ENCODE data around the gene CNPY2.
"Not testable (repeated sequence)": the region's sequence is repeated elsewhere in the genome, so short reads cannot be mapped to it uniquely, and the experiment has no call there.

CNPY2 gene

DNA sequence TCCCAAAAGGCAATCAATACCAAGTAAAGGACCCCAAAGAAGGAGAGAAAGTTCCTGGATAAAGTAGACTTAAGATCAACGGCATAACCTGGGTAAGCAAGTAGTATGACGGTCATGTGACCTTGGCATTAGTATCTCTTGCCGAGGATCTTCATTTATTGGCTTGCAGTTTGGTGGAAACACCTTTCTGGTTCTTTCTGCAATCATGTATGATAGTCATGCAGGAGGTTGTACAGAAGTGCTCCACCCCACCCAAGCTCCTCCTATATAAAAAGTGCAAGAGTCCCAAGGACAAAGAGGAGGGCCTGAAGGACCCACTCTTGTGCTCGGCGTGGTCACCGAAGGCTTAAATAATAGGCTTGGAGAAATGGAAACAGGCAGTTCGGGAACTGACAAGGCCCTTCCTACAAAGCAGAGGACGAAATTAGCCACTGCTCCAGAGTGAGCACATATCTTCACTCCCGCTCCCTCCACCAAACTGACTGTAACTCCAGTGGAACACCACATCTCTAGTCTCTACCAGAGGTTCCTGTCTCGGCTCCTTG, 16.4 kb downstream of the CNPY2 start:
- in situ Hi-C loops (cut with MboI; ENCODE audit: low sequenced_read_pairs): no loop called here

DNA sequence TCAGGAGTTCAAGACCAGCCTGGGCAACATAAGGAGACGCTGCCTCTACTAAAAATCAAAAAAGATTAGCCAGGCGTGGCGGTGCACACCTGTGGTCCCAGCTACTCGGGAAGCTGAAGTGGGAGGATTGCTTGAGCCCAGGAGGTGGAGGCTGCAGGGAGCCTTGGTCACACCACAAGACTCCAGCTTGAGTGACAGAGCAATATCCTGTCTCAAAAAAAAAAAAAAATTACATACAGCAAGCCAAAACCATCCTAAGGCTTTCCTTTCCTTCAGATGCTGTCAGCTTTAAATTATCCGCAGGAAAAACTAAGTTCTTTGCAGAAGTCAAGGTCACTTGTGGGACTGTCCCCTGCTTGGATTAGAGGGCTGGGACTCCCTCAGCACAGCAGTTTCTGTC, 17.0 kb downstream of the CNPY2 start:
- in situ Hi-C loops (cut with MboI; ENCODE audit: low sequenced_read_pairs): no loop called here

DNA sequence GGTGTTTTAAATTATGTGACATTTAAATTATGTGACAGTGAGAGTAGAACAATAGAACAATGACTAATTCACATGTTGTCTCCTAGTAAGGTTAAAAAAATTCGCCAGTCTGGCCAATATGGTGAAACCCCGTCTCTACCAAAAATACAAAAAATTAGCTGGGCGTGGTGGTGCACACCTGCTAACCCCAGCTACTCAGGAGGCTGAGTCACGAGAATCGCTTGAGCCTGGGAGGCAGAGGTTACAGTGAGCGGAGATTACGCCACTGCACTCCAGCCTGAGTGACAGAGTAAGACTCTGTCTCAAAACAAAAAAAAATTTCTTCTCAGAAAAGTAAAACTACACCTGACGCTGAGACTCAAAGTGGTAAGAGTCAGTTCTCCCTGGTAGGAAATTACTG, 18.4 kb downstream of the CNPY2 start:
- in situ Hi-C loops (cut with MboI; ENCODE audit: low sequenced_read_pairs): no loop called here

DNA sequence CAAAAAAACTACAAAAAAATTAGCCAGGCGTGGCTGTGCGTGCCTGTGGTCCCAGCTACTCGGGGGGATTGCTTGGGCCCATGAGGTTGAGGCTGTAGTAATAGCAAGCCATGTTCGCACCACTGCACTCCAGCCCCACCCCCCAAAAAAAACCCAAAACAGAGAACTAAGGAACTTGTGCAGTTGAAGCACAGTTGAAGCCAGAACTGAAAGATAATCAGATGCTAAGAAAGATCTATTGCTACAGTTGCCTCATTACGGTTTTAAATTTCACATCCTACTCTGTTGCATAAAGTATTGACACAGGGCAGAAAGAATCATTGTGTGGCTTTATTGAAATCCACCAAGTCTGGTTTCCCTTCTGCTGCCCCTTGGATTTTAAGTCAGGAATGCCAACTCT, 19.5 kb downstream of the CNPY2 start:
- in situ Hi-C loops (cut with MboI; ENCODE audit: low sequenced_read_pairs): no loop called here

DNA sequence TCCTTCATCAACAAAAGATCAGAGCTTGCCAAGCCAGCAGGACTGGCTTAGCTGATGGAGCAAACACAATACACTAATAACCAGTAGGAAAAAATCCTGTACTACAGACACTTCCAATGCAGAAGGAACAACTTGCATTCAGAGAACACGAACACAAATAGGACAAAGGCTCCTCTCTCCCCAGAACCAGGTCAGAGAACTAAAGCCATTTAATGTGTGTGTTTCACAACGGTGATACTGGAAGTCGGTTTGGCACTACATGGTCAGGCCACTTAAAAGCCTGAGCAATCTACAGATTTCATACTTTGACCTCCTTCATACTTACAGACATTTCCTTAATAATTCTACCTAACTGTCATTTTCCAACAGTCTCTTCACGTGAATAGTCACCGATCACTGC, 22.0 kb downstream of the CNPY2 start:
- in situ Hi-C loops (cut with MboI; ENCODE audit: low sequenced_read_pairs): no loop called here

DNA sequence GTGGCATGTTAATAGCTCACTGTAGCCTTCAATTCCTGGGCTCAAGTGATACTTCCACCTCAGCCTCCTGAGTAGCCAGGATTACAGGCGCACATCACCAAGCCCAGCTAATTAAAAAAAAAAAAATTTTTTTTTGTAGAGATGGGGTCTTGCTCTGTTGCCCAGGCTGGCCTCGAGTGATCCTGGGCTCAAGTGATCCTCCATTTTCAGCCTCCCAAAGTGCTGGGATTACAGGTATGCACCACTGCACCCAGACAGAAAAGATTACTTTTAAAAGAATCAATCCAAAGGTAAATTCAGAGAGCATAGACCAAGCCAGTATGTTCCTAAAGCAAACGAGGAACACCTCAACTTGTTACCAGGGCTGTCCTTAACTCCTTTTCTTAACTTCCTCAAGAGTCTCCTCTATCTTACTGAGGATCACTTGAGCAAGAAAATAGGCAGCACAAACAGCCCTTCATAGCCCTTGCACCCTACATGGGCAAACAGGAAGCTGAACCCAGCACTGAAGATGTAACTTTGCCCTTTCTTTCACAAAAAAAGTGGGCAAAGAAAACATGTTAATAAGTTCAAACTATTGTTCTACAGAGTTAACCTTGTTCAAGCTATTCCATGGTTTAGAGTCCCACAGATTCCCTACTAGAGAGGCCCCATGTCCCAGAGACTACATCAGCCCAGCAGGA, 26.9 kb downstream of the CNPY2 start:
- in situ Hi-C loops (cut with MboI; ENCODE audit: low sequenced_read_pairs): no loop called here

DNA sequence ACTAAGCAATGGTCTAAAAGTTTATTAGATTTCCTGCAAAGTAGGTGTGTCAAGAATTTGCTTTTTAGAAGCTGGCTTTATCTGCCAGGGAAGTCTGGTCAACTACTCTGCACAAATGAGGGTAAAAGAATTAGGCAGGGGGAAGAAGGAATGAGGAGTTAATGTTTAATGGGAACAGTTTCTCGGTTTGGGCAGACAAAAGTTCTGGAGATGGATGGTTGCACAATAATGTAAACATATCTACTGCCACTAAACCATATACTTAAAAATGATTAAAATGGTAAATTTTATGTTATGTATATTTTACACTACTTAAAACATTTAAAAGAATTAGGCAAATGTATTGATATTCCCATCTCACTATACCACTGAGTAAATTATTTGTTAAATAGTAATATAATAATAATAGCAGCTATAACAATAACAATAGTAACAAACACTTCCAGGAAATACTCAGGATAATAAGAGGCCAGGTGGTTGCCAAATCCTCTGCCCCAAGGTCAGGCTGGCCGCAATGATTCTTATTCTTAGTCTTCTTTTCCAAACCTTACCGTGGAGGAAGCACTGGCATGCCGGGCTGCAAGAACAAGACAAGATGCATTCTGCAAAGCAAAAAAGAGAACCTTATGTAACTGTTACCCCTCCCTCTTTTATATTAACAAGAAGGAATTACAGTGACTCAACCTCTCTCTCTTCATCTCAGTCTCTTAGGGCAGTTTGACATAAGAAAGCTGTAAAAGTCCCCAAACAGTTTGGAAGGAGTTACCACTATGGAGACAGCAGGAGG, 29.6 kb downstream of the CNPY2 start:
- in situ Hi-C loops (cut with MboI; ENCODE audit: low sequenced_read_pairs): no loop called here

DNA sequence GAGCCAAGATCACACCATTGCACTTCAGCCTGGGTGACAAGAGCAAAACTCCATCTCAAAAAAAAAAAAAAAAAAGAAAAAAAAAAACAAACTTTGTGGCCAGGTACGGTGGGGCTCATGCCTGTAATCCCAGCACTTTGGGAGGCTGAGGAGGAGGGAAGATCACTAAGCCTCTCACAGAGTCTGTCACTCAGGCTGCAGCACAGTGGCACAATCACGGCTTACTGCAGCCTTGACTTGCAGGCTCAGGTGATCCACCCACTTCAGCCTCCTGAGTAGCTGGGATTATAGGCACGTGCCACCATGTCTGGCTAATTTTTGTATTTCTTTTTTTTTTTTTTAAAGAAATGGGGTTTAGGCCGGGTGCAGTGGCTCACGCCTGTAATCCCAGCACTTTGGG, 31.5 kb downstream of the CNPY2 start:
- in situ Hi-C loops (cut with MboI; ENCODE audit: low sequenced_read_pairs): not testable (repeated sequence)

DNA sequence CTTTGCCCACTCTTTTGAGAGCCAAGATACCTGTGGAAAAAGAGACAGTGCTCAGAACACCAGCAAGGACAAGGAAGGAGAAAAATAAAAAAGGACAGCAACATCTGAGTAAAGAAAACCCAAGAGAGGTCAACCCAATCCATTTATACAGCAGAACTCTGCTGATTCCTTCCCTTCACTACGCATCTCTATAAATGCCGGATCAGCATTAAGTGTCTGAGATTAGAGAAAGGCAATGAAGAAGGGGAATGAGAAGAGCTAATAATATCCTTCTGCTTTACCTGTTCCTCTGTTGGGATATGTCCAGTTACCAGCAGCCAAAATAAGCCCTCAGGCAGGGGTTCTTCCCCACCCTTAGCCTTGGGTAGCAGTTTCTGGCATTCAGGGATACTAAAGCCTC, 33.2 kb downstream of the CNPY2 start:
- in situ Hi-C loops (cut with MboI; ENCODE audit: low sequenced_read_pairs): no loop called here

DNA sequence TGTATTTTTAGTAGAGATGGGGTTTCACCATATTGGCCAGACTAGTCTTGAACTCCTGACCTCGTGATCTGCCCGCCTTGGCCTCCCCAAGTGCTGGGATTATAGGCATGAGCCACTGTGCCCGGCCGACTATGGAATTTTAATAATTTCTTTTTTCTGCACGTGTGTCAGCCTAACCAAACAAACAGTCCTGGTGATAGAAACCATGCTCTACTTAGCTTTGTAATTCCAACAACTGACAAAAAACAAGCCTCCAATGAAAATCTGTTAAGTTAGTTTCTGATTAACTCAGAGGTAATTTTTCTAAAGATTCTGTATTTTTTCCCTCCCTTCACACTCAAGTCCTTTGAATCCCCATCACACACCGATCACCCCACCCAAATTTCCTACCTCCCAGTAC, 33.8 kb downstream of the CNPY2 start:
- in situ Hi-C loops (cut with MboI; ENCODE audit: low sequenced_read_pairs): no loop called here

DNA sequence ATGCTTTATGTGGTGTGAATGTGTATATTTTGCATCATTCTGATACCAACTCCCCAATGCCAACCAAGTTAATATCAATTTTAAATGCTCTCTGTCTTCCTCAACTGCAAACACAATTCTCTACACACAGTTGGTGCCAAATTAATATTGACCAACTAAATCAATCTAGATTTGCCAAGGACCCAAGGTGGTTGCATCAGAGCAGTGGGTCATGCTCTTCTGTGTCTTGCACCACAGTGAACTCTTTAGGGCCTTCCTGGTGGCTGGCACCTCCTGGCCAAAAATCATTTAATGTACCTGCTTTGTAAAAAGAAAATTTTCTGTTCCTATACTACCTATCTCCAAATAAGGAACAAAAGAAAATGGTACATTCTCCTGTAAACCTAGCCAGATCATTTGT, 34.9 kb downstream of the CNPY2 start:
- in situ Hi-C loops (cut with MboI; ENCODE audit: low sequenced_read_pairs): no loop called here

DNA sequence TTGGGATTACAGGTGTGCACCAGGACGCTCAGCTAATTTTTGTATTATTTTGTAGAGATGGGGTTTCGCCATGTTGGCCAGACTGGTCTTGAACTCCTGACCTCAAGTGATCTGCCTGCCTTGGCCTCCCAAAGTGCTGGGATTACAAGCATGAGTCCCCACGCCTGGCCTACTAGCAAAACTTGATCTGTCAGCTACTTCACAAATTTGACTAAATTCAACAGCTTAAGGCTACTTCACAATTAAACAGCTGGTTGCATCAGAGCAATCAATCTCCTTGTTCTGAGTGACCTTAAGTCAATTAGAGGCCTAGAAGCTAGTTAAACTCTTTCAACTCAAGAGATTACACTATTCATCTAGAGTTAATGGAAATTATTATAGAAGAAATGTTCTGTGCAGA, 36.9 kb downstream of the CNPY2 start:
- in situ Hi-C loops (cut with MboI; ENCODE audit: low sequenced_read_pairs): no loop called here

DNA sequence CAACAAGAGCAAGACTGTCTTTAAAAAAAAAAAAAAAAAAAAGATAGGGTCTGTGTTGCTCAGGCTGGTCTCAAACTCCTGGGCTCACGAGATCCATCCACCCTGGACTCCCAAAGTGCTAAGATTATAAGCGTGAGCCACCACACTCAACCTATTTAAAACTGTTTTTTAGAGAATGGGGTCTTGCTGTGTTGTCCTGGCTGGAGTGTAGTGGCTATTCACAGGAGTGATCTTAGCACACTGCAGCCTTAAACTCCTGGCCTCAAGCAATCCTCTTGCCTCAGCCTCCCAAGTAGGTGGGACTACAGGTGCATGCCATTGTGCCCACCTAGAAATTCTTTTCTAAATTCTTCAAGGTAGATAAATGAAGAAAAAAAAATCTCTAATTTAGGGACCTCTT, 41.5 kb downstream of the CNPY2 start:
- in situ Hi-C loops (cut with MboI; ENCODE audit: low sequenced_read_pairs): no loop called here

DNA sequence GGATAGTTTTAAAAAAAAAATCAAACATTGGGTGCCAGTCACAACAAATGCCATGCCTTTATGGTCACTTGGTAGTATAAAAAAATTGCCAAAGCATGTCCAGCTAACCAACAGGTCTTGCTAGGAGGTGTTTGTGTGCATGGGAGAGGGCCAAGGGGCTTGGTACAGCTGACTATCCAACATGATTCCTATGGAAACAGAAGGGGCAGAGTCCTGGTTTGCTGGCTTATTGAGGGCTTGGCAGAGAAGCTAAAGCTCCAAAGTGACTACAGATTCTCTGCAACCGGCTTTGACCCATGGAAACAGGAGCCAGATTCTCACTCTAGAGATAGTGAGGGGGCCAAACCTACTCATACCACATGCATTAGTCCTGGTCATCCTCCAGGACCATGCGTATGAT, 43.3 kb downstream of the CNPY2 start:
- in situ Hi-C loops (cut with MboI; ENCODE audit: low sequenced_read_pairs): not testable (repeated sequence)

DNA sequence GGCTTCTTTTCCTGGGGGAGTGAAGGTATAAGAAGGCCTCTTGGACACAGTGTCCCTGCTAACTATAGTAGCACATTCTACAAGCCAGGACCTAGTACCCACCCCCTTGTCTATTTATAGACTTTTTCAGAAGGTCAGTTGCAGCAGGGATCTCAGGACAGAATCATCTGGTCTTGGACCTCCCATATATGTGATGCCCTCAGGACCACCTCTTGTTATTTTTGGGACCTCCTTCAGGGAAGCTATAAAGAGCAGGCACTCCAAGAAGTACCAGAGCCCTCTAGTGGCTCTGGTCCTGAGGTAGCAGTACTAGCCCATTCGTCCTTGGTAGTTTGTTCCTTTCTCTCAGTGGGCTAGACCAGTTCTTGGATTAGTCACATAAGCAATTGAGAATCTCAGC, 44.8 kb downstream of the CNPY2 start:
- in situ Hi-C loops (cut with MboI; ENCODE audit: low sequenced_read_pairs): no loop called here

DNA sequence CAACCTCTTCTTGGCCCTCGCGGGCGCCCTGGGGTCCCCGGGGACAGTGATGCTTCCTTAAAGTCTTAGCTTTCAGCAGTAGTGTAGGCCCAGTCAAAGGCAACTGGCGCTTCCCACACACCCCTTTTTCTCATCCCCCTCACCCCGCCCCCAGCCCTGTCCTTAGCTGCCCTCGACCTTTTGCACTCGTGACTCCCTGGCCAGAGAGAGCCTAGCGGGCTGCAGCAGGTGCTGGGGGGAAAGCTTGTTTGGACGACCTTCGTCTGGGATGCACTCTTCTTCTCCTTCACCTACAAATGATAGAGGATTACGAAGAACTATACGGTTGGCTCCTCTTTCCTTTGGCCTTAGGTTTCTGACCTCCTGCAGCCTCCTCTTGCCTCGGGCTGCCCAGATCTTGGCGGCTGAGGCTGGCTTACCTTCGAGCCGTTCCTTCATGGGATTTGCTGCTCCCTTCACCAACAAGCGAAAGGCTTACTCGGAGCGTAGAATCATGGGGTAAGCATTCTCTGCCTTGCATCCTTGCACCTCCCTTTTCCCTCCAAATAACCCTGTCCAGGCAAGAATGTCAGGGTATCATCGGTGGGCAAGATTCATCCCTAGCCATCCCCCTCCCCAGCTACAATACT, 48.2 kb downstream of the CNPY2 start:
- in situ Hi-C loops (cut with MboI; ENCODE audit: low sequenced_read_pairs): no loop called here

DNA sequence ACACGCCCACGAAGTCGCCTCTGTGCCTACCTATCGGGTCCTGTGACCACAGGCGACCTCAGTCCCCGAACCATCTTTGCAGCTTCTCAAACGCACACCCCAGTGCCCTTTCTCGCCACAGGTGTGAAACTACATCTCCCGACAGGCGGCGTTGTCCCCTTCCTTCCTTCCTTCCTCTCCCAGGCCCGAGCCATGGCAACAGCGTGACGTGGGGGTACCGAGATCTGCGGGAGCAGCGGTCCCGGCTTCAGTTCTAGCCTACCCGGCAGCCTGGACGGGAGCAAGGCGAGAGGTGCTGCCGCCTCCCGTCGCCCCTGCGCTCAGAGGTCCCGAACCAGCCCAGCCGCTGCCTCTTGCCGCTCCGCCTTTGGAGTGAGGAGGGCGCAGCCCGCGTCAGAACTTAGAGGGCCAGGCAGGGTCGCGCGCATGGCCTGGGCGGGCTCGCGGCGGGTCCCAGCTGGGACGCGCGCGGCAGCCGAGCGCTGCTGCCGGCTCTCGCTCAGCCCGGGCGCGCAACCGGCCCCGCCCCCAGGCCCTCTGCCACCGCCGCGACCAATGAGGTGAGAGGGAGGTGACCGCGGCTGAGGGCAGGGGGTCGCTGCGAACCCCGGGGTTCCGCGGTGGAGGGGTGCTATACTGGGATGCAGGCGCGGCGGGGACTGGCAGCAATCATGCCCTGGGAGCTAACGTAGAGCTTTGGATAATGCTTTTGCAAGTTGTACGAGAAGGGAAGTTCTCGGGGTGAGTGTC, 48.9 kb downstream of the CNPY2 start, which contains the start of gene COQ10A:
COQ10A (plus strand) TSS at position 250 of the 750 bp plus-strand sequence; CDS start at position 427, 177 bp downstream.
- in situ Hi-C loops (cut with MboI; ENCODE audit: low sequenced_read_pairs): no loop called here

DNA sequence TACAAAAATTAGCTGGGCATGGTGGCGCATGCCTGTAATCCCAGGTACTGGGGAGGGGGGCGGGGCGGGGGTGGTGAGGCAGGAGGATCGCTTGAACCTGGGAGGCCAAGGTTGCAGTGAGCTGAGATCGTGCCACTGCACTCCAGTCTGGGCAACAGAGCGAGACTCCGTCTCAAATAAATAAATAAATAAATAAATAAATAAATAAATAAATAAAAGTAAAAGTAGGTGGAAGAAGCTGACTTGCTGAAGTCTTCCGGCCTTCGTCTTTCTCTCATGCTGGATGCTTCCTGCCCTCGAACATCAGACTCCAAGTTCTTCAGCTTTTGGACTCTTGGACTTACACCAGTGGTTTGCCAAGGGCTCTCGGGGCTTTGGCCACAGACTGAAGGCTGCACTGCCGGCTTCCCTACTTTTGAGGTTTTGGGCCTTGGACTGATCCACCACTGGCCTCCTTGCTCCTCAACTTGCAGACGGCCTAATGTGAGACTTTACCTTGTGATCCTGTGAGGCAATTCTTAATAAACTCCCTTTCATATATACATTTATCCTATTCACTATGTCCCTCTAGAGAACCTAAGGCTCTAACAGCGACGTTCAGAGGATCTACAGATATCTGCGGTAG, 49.6 kb downstream of the CNPY2 start:
- in situ Hi-C loops (cut with MboI; ENCODE audit: low sequenced_read_pairs): not testable (repeated sequence)

DNA sequence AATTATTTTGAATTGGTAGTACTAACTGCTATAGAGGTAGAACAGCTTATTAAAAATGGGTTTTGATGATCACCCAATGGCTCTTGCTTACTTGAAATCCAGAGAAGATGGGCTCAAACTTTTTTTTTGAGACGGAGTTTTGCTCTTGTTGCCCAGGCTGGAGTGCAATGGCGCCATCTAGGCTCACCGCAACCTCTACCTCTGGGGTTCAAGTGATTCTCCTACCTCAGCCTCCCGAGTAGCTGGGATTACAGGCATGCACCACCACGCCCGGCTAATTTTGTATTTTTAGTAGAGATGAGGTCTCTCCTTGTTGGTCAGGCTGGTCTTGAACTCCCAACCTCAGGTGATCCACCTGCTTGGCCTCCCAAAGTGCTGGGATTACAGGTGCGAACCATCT, 52.8 kb downstream of the CNPY2 start:
- in situ Hi-C loops (cut with MboI; ENCODE audit: low sequenced_read_pairs): not testable (repeated sequence)

DNA sequence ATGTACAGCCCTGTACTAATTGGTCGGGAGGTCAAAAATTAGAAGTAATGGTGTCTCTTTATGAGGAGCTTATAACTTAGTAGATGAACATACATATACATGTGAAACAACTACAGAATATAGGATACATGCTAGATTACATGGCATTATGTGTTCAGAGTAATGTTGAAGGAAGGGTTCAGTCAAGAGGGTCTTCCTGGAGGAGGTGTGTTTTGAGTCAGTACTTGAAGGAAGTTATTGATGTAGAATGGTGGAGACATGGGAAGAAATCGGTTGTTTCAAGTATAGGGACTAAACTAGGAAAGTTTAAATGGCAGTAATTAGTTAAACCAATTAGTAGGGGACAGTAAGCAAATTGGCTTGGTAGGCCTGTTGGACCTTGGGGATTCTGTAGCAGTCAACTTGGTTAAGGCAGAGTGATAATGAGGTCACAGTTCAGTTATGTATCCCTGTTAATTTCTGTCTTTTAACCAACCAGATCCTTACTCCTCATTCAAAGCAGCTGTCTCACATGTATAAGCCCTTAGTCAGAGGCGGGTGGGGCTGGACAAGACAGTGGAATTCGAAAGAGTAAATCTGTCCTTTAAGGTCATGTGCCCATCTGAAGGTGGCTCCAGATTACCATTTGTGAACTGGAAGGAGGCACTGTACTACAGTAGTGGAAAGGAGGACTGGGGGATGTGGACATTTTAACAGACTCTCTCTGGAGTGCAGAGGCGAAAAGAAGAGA, 54.1 kb downstream of the CNPY2 start:
- in situ Hi-C loops (cut with MboI; ENCODE audit: low sequenced_read_pairs): no loop called here

All from hTERT RPE-1 (cell line).